Ishikawa (cell line): ENCODE results near the gene SAV1.

Source experiments
- CEBPB ChIP-seq: IDR thresholded peaks from 2 replicates; pipeline ENCODE4 v1.6.1; 2012
- CREB1 ChIP-seq: IDR thresholded peaks from 2 replicates; pipeline ENCODE4 v1.6.1; 2012; ENCODE audit warnings: low read depth
- EGR1 ChIP-seq: IDR thresholded peaks from 2 replicates; pipeline ENCODE4 v1.6.1; 2012
- EP300 ChIP-seq: IDR thresholded peaks from 2 replicates; pipeline ENCODE4 v1.6.1; 2012; ENCODE audit warnings: borderline replicate concordance
- FOXM1 ChIP-seq: IDR thresholded peaks from 2 replicates; pipeline ENCODE4 v1.6.1; 2012; ENCODE audit warnings: low read depth, borderline replicate concordance
- MAX ChIP-seq: IDR thresholded peaks from 2 replicates; pipeline ENCODE4 v1.6.1; 2012
- NFIC ChIP-seq: IDR thresholded peaks from 2 replicates; pipeline ENCODE4 v1.6.1; 2012
- RAD21 ChIP-seq: IDR thresholded peaks from 2 replicates; pipeline ENCODE4 v1.6.1; 2012; ENCODE audit warnings: low read depth
- REST ChIP-seq: IDR thresholded peaks from 2 replicates; pipeline ENCODE4 v1.6.1; 2012; ENCODE audit warnings: low read depth, mild to moderate bottlenecking
- TAF1 ChIP-seq: IDR thresholded peaks from 2 replicates; pipeline ENCODE4 v1.6.1; 2012; ENCODE audit warnings: low read depth, mild to moderate bottlenecking
- TCF12 ChIP-seq: IDR thresholded peaks from 2 replicates; pipeline ENCODE4 v1.6.1; 2012; ENCODE audit warnings: low read depth
- TEAD4 ChIP-seq: IDR thresholded peaks from 2 replicates; pipeline ENCODE4 v1.6.1; 2012
- YY1 ChIP-seq: IDR thresholded peaks from 2 replicates; pipeline ENCODE4 v1.6.1; 2012; ENCODE audit warnings: low read depth
- ZBTB7A ChIP-seq: IDR thresholded peaks from 2 replicates; pipeline ENCODE4 v1.6.1; 2012; ENCODE audit warnings: low read depth
- TF ChIP-seq, protein P1 (sequence below): IDR thresholded peaks from 2 replicates; pipeline ENCODE4 v1.6.1; 2012

SAV1 gene

GRCh38 chr14:50656776-50657175 is 11.3 kb downstream of the SAV1 start:
- TF ChIP-seq REST (no peak), EP300 (no peak), EGR1 (no peak), TCF12 (no peak), CEBPB (no peak), RAD21 (no peak), YY1 (no peak), TAF1 (no peak), FOXM1 (no peak), MAX (no peak), ZBTB7A (no peak), NFIC (no peak), CREB1 (no peak), TEAD4 (no peak)
- TF ChIP-seq, protein P1, sequence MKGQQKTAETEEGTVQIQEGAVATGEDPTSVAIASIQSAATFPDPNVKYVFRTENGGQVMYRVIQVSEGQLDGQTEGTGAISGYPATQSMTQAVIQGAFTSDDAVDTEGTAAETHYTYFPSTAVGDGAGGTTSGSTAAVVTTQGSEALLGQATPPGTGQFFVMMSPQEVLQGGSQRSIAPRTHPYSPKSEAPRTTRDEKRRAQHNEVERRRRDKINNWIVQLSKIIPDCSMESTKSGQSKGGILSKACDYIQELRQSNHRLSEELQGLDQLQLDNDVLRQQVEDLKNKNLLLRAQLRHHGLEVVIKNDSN = no peak

- TF ChIP-seq FOXM1 (no peak), RAD21 (no peak), EGR1 (no peak), TAF1 (no peak), ZBTB7A (no peak), EP300 (no peak), NFIC (no peak), CREB1 (no peak), MAX (no peak), CEBPB (no peak), YY1 (no peak), TCF12 (no peak), REST (no peak), TEAD4 (no peak)
- TF ChIP-seq, protein P1 = no peak
These were observed 18.4 kb downstream of the SAV1 start for GRCh38 chr14:50649691-50650090.

DNA sequence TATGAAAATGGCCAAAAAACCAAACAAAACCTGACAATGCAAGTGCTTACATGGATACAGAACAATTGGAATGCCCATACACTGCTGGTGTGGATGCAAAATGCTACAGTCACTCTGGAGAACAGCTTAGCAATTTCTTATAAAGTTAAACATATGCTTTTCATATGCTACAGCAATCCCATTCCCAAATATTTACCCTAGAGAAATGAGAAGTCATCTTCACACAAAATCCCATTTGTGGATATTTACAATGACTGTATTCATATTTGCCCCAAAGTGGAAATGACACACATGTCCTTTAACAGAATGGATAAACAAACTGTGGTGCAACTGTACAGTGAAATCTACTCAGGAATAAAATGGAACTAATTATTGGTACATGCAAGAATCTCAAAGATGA is 20.4 kb downstream of the SAV1 start:
- TF ChIP-seq CREB1 (no peak), RAD21 (no peak), EGR1 (no peak), ZBTB7A (no peak), TCF12 (no peak), TEAD4 (no peak), REST (no peak), TAF1 (no peak), EP300 (no peak)
- TF ChIP-seq, protein P1 = no peak

GRCh38 chr14:50647282-50647681 is 20.8 kb downstream of the SAV1 start:
- TF ChIP-seq TEAD4 (no peak), FOXM1 (no peak), TCF12 (no peak), NFIC (no peak), EP300 (no peak), CREB1 (no peak), YY1 (no peak), MAX (no peak), CEBPB (no peak)
- TF ChIP-seq, protein P1 = no peak
